ENCODE data around the gene CLTA.
"Not testable (repeated sequence)": the region's sequence is repeated elsewhere in the genome, so short reads cannot be mapped to it uniquely, and the experiment has no call there.

The CLTA gene

DNA sequence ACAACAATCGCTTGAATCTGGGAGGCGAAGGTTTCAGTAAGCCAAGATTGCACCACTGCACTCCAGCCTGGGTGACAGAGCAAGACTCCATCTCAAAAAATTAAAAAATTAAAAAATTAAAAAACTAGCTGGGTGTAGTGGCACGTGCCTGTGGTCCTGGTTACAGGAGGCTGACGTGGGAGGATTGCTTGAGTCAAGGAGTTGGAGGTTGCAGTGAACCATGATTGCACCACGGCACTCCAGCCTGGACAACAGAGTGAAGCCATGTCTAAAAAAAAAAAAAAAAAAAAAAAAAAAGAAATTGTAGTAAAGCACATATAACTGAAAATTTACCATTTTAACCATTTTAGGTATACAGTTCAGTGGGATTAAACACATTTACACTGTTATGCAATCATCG is 34.6 kb upstream of the CLTA start:
- no peak overlapping the region for H3K4me3 ChIP-seq (ENCODE audit: low read length)
- no peak for TF ChIP-seq EZH2phosphoT487 (IDR thresholded peaks at IDR 0.05; ENCODE audit: low read depth)
- TF ChIP-seq, protein P1, sequence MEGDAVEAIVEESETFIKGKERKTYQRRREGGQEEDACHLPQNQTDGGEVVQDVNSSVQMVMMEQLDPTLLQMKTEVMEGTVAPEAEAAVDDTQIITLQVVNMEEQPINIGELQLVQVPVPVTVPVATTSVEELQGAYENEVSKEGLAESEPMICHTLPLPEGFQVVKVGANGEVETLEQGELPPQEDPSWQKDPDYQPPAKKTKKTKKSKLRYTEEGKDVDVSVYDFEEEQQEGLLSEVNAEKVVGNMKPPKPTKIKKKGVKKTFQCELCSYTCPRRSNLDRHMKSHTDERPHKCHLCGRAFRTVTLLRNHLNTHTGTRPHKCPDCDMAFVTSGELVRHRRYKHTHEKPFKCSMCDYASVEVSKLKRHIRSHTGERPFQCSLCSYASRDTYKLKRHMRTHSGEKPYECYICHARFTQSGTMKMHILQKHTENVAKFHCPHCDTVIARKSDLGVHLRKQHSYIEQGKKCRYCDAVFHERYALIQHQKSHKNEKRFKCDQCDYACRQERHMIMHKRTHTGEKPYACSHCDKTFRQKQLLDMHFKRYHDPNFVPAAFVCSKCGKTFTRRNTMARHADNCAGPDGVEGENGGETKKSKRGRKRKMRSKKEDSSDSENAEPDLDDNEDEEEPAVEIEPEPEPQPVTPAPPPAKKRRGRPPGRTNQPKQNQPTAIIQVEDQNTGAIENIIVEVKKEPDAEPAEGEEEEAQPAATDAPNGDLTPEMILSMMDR (IDR thresholded peaks at IDR 0.05; ENCODE audit: low read depth, low read length) = no peak

GRCh38 chr9:36158122-36158521 is 32.6 kb upstream of the CLTA start:
- no peak overlapping the region for H3K27ac ChIP-seq (ENCODE audit: low read length)
- no peak overlapping the region for H3K9ac ChIP-seq (ENCODE audit: low read length)
- no peaks in the 10 kb centered on the region for H3K36me3 ChIP-seq (replicated peaks; ENCODE audit: low read depth, low read length)
- no peaks in the 10 kb centered on the region for H3K79me2 ChIP-seq (ENCODE audit: low read length)
- H3K4me1 ChIP-seq (ENCODE audit: low read length) = peaks cover 14% of the 10 kb centered on the region
- H4K20me1 ChIP-seq (ENCODE audit: insufficient read depth, low read length) = no peaks in the 10 kb centered on the region
- no peak for TF ChIP-seq EZH2phosphoT487 (IDR thresholded peaks at IDR 0.05; ENCODE audit: low read depth)
- TF ChIP-seq, protein P1 (IDR thresholded peaks at IDR 0.05; ENCODE audit: low read depth, low read length) = no peak
- no peaks in the 10 kb centered on the region for H3K9me3 ChIP-seq (ENCODE audit: insufficient read depth, low read length)
- 0 out of 2 replicates have a peak, but pooled peaks cover 4% of the 10 kb centered on the region for H3K27me3 ChIP-seq (ENCODE audit: low read depth, low read length)
- H2AFZ ChIP-seq (ENCODE audit: low read depth, low read length) = no peak overlapping the region
- no peak overlapping the region for H3K4me3 ChIP-seq (ENCODE audit: low read length)
- no peak overlapping the region for H3K4me2 ChIP-seq (ENCODE audit: low read length)

More for the DNA sequence above, 34.6 kb upstream of the CLTA start:
- peaks cover 34% of the 10 kb centered on the region for H3K4me1 ChIP-seq (ENCODE audit: low read length)
- no peaks in the 10 kb centered on the region for H3K9me3 ChIP-seq (ENCODE audit: insufficient read depth, low read length)
- H3K79me2 ChIP-seq (ENCODE audit: low read length) = no peaks in the 10 kb centered on the region
- H3K36me3 ChIP-seq (replicated peaks; ENCODE audit: low read depth, low read length) = no peaks in the 10 kb centered on the region
- H4K20me1 ChIP-seq (ENCODE audit: insufficient read depth, low read length) = no peaks in the 10 kb centered on the region
- no peak overlapping the region for H3K27ac ChIP-seq (ENCODE audit: low read length)
- H3K27me3 ChIP-seq (ENCODE audit: low read depth, low read length) = no peaks in the 10 kb centered on the region
- H3K9ac ChIP-seq (ENCODE audit: low read length) = no peak overlapping the region
- H2AFZ ChIP-seq (ENCODE audit: low read depth, low read length) = no peak overlapping the region
- no peak overlapping the region for H3K4me2 ChIP-seq (ENCODE audit: low read length)

GRCh38 chr9:36158917-36159316 is 31.8 kb upstream of the CLTA start:
- Histone ChIP-seq H3K4me1 (ENCODE audit: low read length) (peaks cover 8% of the 10 kb centered on the region), H3K27ac (ENCODE audit: low read length) (no peak overlapping the region), H2AFZ (ENCODE audit: low read depth, low read length) (no peak overlapping the region), H3K9me3 (ENCODE audit: insufficient read depth, low read length) (no peaks in the 10 kb centered on the region), H3K79me2 (ENCODE audit: low read length) (no peaks in the 10 kb centered on the region), H3K27me3 (ENCODE audit: low read depth, low read length) (0 out of 2 replicates have a peak, but pooled peaks cover 4% of the 10 kb centered on the region), H3K4me3 (ENCODE audit: low read length) (no peak overlapping the region), H3K4me2 (ENCODE audit: low read length) (no peak overlapping the region), H4K20me1 (ENCODE audit: insufficient read depth, low read length) (no peaks in the 10 kb centered on the region), H3K9ac (ENCODE audit: low read length) (no peak overlapping the region), H3K36me3 (replicated peaks; ENCODE audit: low read depth, low read length) (no peaks in the 10 kb centered on the region)
- TF ChIP-seq, protein P1 (IDR thresholded peaks at IDR 0.05; ENCODE audit: low read depth, low read length) = no peak
- no peak for TF ChIP-seq EZH2phosphoT487 (IDR thresholded peaks at IDR 0.05; ENCODE audit: low read depth)

DNA sequence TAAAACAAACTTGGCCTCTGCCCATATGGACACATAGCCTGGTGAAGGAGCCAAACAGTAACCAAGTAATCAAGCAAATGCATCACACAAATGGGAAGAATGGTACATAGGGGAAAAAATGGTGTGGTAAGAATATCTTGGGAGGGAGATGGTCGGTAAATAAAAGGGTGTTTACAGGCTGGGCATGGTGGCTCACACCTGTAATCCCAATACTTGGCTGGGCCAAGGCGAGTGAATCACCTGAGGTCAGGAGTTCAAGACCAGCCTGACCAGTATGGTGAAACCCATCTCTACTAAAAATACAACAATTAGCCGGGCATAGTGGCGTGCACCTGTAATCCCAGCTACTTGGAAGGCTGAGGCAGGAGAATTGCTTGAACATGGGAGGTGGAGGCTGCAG is 31.2 kb upstream of the CLTA start:
- not testable (repeated sequence) for H3K4me1 ChIP-seq (ENCODE audit: low read length); H3K36me3 ChIP-seq (replicated peaks; ENCODE audit: low read depth, low read length); H2AFZ ChIP-seq (ENCODE audit: low read depth, low read length); H3K79me2 ChIP-seq (ENCODE audit: low read length); H3K9ac ChIP-seq (ENCODE audit: low read length); H3K9me3 ChIP-seq (ENCODE audit: insufficient read depth, low read length); H3K27ac ChIP-seq (ENCODE audit: low read length); H4K20me1 ChIP-seq (ENCODE audit: insufficient read depth, low read length); H3K27me3 ChIP-seq (ENCODE audit: low read depth, low read length); H3K4me3 ChIP-seq (ENCODE audit: low read length); H3K4me2 ChIP-seq (ENCODE audit: low read length)

DNA sequence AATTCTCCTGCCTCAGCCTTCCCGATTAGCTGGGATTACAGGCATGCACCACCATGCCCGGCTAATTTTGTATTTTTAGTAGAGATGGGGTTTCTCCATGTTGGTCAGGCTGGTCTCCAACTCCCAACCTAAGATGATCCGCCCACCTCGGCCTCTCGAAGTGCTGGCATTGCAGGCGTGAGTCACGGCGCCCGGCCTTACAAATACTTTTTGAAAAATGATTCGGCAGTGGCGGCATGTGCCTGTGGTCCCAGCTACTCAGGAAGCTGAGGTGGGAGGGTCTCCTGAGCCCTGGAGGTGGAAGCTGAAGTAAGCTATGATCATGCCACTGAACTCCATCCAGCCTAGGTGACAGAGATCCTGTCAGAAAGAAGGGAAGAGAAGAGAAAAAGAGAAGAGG is 30.6 kb upstream of the CLTA start:
- not testable (repeated sequence) for H3K79me2 ChIP-seq (ENCODE audit: low read length); H3K4me1 ChIP-seq (ENCODE audit: low read length); H3K4me3 ChIP-seq (ENCODE audit: low read length); H3K4me2 ChIP-seq (ENCODE audit: low read length); H3K9me3 ChIP-seq (ENCODE audit: insufficient read depth, low read length); H2AFZ ChIP-seq (ENCODE audit: low read depth, low read length); H4K20me1 ChIP-seq (ENCODE audit: insufficient read depth, low read length); H3K36me3 ChIP-seq (replicated peaks; ENCODE audit: low read depth, low read length); H3K27ac ChIP-seq (ENCODE audit: low read length); H3K9ac ChIP-seq (ENCODE audit: low read length)
- H3K27me3 ChIP-seq (ENCODE audit: low read depth, low read length) = peaks cover 12% of the 10 kb centered on the region
